Panc1 (cell line): ENCODE results near the gene C2orf76. TPM values are rescaled to one million over a fixed set of nuclear protein-coding genes. Genes with fewer than 3 reads are reported as not detected.
"Not testable (repeated sequence)": the region's sequence is repeated elsewhere in the genome, so short reads cannot be mapped to it uniquely, and the experiment has no call there.

Experiments
- ATAC-seq: fragments of 200-7000 bp; cut with Tn5 transposase; 2 replicates; pipeline ENCODE4 v1.9.1; 2020; ENCODE audit warnings: mild to moderate bottlenecking, moderate library complexity
- BruUV-seq: library from RNA; stranded (reverse); fragments of 400-500 nt; replicated peaks from 2 replicates; lab custom pipeline; 2021; lab: Mats Ljungman, UMichigan
- CTCF ChIA-PET: fragments of 300-600 bp; sonication (Branson Sonifier 250); formaldehyde crosslinking; loops from one replicate; lab custom pipeline; 2022; ENCODE audit warnings: antibody characterized with exemption; lab: Charles Lee
- POLR2A ChIA-PET: fragments of 300-600 bp; sonication (Branson Sonifier 250); formaldehyde crosslinking; loops from one replicate; lab custom pipeline; 2022; ENCODE audit warnings: antibody characterized with exemption; lab: Charles Lee
- DNase-seq: peaks from one replicate; pipeline ENCODE4 v3.0.0-alpha.2; 2010; ENCODE audit warnings: low read depth, low spot score
- H3K27ac ChIP-seq: 2 replicates; pipeline ENCODE4 v1.5.1; 2011; ENCODE audit warnings: mild to moderate bottlenecking, low read length, inconsistent platforms
- H3K27me3 ChIP-seq: fragments of 200-500 bp; sonication (Bioruptor generic); 2 replicates; pipeline ENCODE4 v1.6.0; 2014; ENCODE audit warnings: low read length, inconsistent platforms; ENCODE audit not compliant: control insufficient read depth, insufficient read depth
- H3K36me3 ChIP-seq: fragments of 200-500 bp; sonication (Bioruptor generic); 2 replicates; pipeline ENCODE4 v1.5.1; 2014; ENCODE audit warnings: inconsistent platforms, mild to moderate bottlenecking, low read length, moderate library complexity; ENCODE audit not compliant: control insufficient read depth, insufficient read depth
- H3K4me1 ChIP-seq: 2 replicates; pipeline ENCODE4 v1.5.1; 2011; ENCODE audit warnings: inconsistent platforms, mild to moderate bottlenecking, low read length, moderate library complexity; ENCODE audit not compliant: control insufficient read depth, insufficient read depth
- H3K4me3 ChIP-seq, 2 experiments: 2 replicates each; pipeline ENCODE4 v1.5.1; 2011 to 2012; ENCODE audit warnings: low read depth in 2 of 2, low read length in 2 of 2, mild to moderate bottlenecking in 2 of 2, inconsistent platforms in 1 of 2, moderate library complexity in 1 of 2
- H3K9me3 ChIP-seq: fragments of 200-500 bp; sonication (Bioruptor generic); 2 replicates; pipeline ENCODE4 v1.5.1; 2014; ENCODE audit warnings: low read depth, mild to moderate bottlenecking, inconsistent platforms, low read length, moderate library complexity; ENCODE audit not compliant: control insufficient read depth, insufficient read depth
- POLR2AphosphoS5 ChIP-seq: IDR thresholded peaks from 2 replicates; pipeline ENCODE4 v1.6.1; 2012; ENCODE audit warnings: mild to moderate bottlenecking, low read depth, low read length, moderate library complexity
- SIN3A ChIP-seq: IDR thresholded peaks from 2 replicates; pipeline ENCODE4 v1.6.1; 2012; ENCODE audit warnings: low read depth, mild to moderate bottlenecking, low read length, moderate library complexity, borderline replicate concordance; ENCODE audit not compliant: insufficient read depth
- TCF7L2 ChIP-seq: IDR thresholded peaks from 2 replicates; pipeline ENCODE4 v1.6.1; 2011; ENCODE audit warnings: mild to moderate bottlenecking, low read depth, low read length, inconsistent platforms
- in situ Hi-C: cut with HindIII; loops from 2 replicates; pipeline ENCODE4 v1.10.0; 2016; ENCODE audit warnings: low sequenced_read_pairs, low pct_unique_long_range_greater_than_20kb
- intact Hi-C: fragments of 100-400 bp; cut with micrococcal nuclease; formaldehyde crosslinking; loops from one replicate; pipeline ENCODE4 v1.10.0; 2022; ENCODE audit not compliant: unreplicated experiment
- total RNA-seq: library from RNA; stranded (reverse); gene quantifications from one replicate; pipeline ENCODE4 v1.2.1, GENCODE V29; 2021; ENCODE audit not compliant: unreplicated experiment
- TF ChIP-seq, protein P1 (sequence below), 2 experiments: IDR thresholded peaks; 2 replicates each; pipeline ENCODE4 v1.6.1; 2011 to 2012; ENCODE audit warnings: low read depth in 2 of 2, control low read depth in 1 of 2, low read length in 1 of 2, mild to moderate bottlenecking in 1 of 2, moderate library complexity in 1 of 2; ENCODE audit not compliant: insufficient read depth in 1 of 2
- TF ChIP-seq, protein P2 (sequence below): fragments of 450-650 bp; IDR thresholded peaks from 2 replicates; pipeline ENCODE4 v1.5.1; 2017; ENCODE audit warnings: mild to moderate bottlenecking

C2orf76 gene
- total RNA-seq, 1 experiment from 2014 or later, result 22.7 TPM

- H3K27ac ChIP-seq, CTCF ChIA-PET, BruUV-seq, DNase-seq, H3K9me3 ChIP-seq, POLR2A ChIA-PET, ATAC-seq, intact Hi-C loops, H3K4me1 ChIP-seq, in situ Hi-C loops, H3K27me3 ChIP-seq, H3K4me3 ChIP-seq: not testable (repeated sequence)
- H3K36me3 ChIP-seq, result peaks cover 20% of the 10 kb centered on the region
These were observed 7.5 kb upstream of the C2orf76 start for GRCh38 chr2:119373907-119374745.

- POLR2A ChIA-PET, result no interaction called here
- Histone ChIP-seq H3K9me3 (no peaks in the 10 kb centered on the region), H3K27me3 (no peaks in the 10 kb centered on the region), H3K36me3 (peaks cover 30% of the 10 kb centered on the region), H3K27ac (no peak overlapping the region), H3K4me3 (no peak overlapping the region), H3K4me1 (peaks cover 7% of the 10 kb centered on the region)
- ATAC-seq, result peak; percentile 34; the same call in 1 of the 2 replicates
- TF ChIP-seq, protein P1, sequence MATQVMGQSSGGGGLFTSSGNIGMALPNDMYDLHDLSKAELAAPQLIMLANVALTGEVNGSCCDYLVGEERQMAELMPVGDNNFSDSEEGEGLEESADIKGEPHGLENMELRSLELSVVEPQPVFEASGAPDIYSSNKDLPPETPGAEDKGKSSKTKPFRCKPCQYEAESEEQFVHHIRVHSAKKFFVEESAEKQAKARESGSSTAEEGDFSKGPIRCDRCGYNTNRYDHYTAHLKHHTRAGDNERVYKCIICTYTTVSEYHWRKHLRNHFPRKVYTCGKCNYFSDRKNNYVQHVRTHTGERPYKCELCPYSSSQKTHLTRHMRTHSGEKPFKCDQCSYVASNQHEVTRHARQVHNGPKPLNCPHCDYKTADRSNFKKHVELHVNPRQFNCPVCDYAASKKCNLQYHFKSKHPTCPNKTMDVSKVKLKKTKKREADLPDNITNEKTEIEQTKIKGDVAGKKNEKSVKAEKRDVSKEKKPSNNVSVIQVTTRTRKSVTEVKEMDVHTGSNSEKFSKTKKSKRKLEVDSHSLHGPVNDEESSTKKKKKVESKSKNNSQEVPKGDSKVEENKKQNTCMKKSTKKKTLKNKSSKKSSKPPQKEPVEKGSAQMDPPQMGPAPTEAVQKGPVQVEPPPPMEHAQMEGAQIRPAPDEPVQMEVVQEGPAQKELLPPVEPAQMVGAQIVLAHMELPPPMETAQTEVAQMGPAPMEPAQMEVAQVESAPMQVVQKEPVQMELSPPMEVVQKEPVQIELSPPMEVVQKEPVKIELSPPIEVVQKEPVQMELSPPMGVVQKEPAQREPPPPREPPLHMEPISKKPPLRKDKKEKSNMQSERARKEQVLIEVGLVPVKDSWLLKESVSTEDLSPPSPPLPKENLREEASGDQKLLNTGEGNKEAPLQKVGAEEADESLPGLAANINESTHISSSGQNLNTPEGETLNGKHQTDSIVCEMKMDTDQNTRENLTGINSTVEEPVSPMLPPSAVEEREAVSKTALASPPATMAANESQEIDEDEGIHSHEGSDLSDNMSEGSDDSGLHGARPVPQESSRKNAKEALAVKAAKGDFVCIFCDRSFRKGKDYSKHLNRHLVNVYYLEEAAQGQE (IDR thresholded peaks at IDR 0.05; ENCODE audit: insufficient read depth in 1 of 2, low read depth in 2 of 2, low read length in 1 of 2), result no peak
- TF ChIP-seq TCF7L2 (no peak), POLR2AphosphoS5 (no peak), SIN3A (no peak)
- TF ChIP-seq, protein P2, sequence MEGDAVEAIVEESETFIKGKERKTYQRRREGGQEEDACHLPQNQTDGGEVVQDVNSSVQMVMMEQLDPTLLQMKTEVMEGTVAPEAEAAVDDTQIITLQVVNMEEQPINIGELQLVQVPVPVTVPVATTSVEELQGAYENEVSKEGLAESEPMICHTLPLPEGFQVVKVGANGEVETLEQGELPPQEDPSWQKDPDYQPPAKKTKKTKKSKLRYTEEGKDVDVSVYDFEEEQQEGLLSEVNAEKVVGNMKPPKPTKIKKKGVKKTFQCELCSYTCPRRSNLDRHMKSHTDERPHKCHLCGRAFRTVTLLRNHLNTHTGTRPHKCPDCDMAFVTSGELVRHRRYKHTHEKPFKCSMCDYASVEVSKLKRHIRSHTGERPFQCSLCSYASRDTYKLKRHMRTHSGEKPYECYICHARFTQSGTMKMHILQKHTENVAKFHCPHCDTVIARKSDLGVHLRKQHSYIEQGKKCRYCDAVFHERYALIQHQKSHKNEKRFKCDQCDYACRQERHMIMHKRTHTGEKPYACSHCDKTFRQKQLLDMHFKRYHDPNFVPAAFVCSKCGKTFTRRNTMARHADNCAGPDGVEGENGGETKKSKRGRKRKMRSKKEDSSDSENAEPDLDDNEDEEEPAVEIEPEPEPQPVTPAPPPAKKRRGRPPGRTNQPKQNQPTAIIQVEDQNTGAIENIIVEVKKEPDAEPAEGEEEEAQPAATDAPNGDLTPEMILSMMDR, result no peak
- DNase-seq, result no peak
- intact Hi-C loops, result no loop called here
- CTCF ChIA-PET, result no interaction called here
- no TSS peak for BruUV-seq
- in situ Hi-C loops, result no loop called here
These were observed 6.3 kb upstream of the C2orf76 start for GRCh38 chr2:119372778-119373568.
